Stimulated activated CD8-positive, alpha-beta memory T cell treated with anti-CD3 and anti-CD28 coated beads, Interleukin-2, amount 100 ng/mL, for 1 hour (primary cell): ENCODE measurements around the gene PGAM2.
"Not testable (repeated sequence)": the region's sequence is repeated elsewhere in the genome, so short reads cannot be mapped to it uniquely, and the experiment has no call there.

ENCODE experiments used
- DNase-seq, 2 donors: peaks; one replicate each; pipeline ENCODE4 v3.0.0-alpha.2; 2020; ENCODE audit warnings: low read depth in 2 of 2

PGAM2 gene

GRCh38 chr7:44029433-44029832 lies 35.9 kb downstream of the PGAM2 start:
- not testable (repeated sequence) for DNase-seq

GRCh38 chr7:44022796-44023467 lies 42.4 kb downstream of the PGAM2 start:
- DNase-seq = not testable (repeated sequence)

- DNase-seq = not testable (repeated sequence)
These were observed 43.3 kb downstream of the PGAM2 start for GRCh38 chr7:44022069-44022468.

- DNase-seq = not testable (repeated sequence)
These were observed 45.5 kb downstream of the PGAM2 start for GRCh38 chr7:44019825-44020224.

DNA sequence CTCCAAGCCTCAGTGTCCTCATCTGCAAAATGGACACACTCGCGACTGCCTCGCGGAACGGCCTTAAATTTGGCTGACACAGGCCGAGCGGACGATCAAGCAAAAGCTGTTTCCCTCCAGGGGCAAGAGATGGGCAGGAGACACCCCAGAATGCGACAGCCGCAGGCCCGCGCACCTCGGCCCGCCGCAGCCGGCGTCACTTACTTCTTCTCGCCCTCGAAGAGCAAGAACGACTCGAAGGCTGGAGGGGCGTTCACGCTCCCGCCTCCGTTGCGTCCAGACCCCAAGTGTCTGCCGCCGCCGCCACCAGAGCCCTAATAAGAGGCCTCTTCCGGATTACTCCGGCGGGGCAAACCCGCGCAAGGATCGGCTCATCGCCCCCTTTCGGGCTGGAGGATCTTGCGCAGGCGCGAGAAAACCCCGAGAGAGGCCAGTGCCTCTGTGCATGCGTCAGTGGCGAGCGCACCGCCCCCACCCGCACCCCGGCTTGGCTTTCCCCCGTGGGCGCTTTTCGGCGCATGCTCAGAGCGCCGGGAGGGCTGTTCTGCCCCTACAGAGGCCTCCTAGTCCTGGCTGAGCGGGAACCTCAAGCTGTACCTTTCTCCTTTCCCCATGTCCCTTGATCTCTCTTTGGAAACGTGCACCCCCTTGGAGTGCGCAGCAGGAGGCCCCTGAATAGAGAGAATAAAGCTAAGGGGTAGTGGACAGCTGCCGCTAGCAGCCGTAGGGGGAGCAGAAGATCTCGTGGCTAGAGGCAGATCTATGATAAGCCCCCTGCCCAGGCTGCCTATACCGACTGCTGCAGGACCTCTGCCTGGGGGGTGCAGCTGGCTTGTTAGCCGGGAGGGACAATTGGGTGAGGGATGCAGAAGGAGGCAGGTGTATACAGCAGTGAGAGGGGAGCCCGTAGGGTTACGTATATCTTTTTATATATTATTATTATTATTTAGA lies 46.2 kb downstream of the PGAM2 start:
- DNase-seq = peak; percentile 99

DNA sequence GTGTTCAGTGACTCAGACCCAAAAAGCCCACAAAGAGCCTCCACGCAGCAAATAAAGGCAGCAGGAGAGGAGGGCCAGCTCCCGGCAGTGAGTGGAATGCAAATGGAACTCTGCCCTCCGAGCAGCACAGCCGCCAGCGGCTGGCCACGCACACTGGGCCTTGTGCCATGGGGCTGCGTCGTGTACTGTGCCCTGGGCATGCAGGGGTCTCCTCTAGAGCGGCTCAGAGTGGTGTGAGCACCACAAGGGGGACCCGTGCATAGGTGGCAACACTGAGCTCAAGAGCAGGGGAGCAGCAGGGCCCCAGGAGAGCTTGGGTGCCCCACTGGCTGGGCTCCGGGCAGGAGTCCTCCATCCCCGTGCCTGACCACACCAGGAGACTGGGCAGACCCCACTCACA lies 50.3 kb downstream of the PGAM2 start:
- DNase-seq = not testable (repeated sequence)
